Peyer's patch (tissue), 4 donors: ENCODE measurements around the gene WDR18. TPM values are rescaled to one million over a fixed set of nuclear protein-coding genes. Genes with fewer than 3 reads are reported as not detected.

Source experiments
- DNase-seq, 3 donors: peaks; one replicate each; pipeline ENCODE4 v3.0.0-alpha.2; 2017 to 2019
- H3K27ac ChIP-seq, 4 donors: fragments of 200-600 bp; sonication (generic); one replicate each; pipeline ENCODE4 v1.5.1; 2016 to 2019
- H3K27me3 ChIP-seq, 2 donors: fragments of 200-600 bp; sonication (generic); one replicate each; pipeline ENCODE4 v1.5.1; 2019
- H3K36me3 ChIP-seq, 3 donors: fragments of 200-600 bp; sonication (generic); one replicate each; pipeline ENCODE4 v1.5.1; 2016 to 2019
- H3K4me1 ChIP-seq, 4 donors: fragments of 200-600 bp; sonication (generic); one replicate each; pipeline ENCODE4 v1.5.1; 2016 to 2019
- H3K4me3 ChIP-seq, 4 donors: fragments of 200-600 bp; sonication (generic); 1 replicate in 3 of 4; 2 replicates in 1 of 4; pipeline ENCODE4 v1.5.1; 2016 to 2019; ENCODE audit warnings: mild to moderate bottlenecking in 1 of 4
- H3K9me3 ChIP-seq, 4 donors: fragments of 200-600 bp; sonication (generic); one replicate each; pipeline ENCODE4 v1.5.1; 2016 to 2019; ENCODE audit warnings: mild to moderate bottlenecking in 1 of 4
- POLR2A ChIP-seq, 2 donors: fragments of 450-650 bp; IDR thresholded peaks; one replicate each; pipeline ENCODE4 v1.5.1; 2017; ENCODE audit warnings: antibody characterized with exemption in 2 of 2, mild to moderate bottlenecking in 2 of 2, moderate library complexity in 2 of 2
- total RNA-seq, 4 donors: library from RNA; depleted of rRNA; stranded (reverse); fragments of >200 nt; gene quantifications; one replicate each; pipeline ENCODE4 v1.1.0, GENCODE V29; 2016
- TF ChIP-seq, protein P1 (sequence below), 6 experiments: fragments of 450-650 bp in 4 of 6; fragments of 200-600 bp in 2 of 6; sonication (generic) in 1 of 6; IDR thresholded peaks; one replicate each; pipeline ENCODE4 v1.5.1; 2017 to 2019; ENCODE audit warnings: antibody characterized with exemption in 6 of 6, mild to moderate bottlenecking in 3 of 6, moderate library complexity in 1 of 6

Gene WDR18
- total RNA-seq, 4 donors from 2014 or later = 26.4 to 58.8 (median 40.5) TPM

DNA sequence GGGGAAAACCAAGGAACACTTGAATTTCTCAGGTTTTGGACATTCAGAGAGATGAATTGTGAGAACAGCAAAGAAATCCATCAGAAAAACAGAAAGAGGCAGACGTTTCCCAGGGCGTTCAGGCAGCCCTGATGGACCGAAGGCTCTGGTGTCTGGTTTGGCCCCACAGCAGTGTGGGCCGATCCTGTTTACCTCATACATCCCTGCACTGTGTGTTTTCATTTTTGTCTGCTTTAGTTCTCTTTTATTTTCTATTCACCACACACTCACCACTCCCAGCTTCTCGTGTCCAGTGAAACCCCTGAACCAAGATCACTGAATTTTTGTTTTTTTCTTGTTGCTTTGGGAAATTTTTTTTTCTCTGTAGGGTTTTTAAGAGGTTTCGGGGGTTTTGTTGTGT lies 11.9 kb upstream of the WDR18 start:
- no peaks in the 10 kb centered on the region for H3K27me3 ChIP-seq
- no peak for TF ChIP-seq POLR2A (IDR thresholded peaks at IDR 0.05)
- TF ChIP-seq, protein P1, sequence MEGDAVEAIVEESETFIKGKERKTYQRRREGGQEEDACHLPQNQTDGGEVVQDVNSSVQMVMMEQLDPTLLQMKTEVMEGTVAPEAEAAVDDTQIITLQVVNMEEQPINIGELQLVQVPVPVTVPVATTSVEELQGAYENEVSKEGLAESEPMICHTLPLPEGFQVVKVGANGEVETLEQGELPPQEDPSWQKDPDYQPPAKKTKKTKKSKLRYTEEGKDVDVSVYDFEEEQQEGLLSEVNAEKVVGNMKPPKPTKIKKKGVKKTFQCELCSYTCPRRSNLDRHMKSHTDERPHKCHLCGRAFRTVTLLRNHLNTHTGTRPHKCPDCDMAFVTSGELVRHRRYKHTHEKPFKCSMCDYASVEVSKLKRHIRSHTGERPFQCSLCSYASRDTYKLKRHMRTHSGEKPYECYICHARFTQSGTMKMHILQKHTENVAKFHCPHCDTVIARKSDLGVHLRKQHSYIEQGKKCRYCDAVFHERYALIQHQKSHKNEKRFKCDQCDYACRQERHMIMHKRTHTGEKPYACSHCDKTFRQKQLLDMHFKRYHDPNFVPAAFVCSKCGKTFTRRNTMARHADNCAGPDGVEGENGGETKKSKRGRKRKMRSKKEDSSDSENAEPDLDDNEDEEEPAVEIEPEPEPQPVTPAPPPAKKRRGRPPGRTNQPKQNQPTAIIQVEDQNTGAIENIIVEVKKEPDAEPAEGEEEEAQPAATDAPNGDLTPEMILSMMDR (IDR thresholded peaks at IDR 0.05) = no peak
- no peaks in the 10 kb centered on the region for H3K4me1 ChIP-seq
- peaks cover 0 to 10% (median 2%) of the 10 kb centered on the region in 4 donors for H3K9me3 ChIP-seq
- H3K27ac ChIP-seq = no peak overlapping the region
- no peak for DNase-seq
- H3K36me3 ChIP-seq = peaks cover 0 to 38% (median 0%) of the 10 kb centered on the region in 3 donors
- no peak overlapping the region for H3K4me3 ChIP-seq

DNA sequence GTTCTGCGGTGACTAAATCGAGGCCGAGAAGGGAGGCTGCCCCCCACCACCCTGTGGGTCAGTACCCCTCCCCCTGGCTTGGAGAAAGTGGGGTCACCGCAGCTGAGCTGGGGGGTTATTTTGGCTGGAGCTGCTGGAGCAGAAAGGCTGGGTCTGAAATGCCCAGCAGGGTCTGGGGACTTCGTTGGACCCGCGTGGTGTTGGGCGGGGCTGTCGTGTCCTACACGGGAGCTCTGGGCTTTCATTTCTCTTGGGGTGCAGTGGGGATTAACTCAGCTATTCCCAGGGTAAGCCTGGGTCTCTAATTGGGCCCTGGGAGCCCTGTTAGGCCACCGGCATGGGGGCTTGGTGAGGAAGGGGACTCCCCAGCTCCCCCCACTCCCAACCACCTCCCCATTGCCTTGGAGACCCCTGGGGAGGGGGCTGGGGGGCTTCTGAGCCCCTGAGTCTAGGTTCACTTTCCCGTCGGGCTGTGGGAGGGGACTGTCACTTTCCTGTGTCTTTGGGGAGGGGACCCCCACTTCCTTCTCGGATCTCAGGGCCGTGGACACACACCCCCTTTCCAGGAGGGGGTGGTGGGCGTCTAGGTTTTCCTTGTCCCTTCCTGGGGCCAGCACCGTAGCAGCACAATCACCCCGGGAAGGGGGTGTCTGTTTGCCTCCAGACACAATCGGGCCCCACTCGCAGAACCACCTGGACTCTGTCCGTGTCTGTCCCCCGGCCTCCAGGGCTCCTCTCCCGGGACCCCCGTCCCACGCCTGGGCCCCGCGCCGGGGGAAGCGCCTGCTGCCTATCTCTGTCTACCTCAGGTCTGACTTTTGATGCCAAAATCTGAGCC lies 10.2 kb upstream of the WDR18 start:
- peaks cover 0 to 10% (median 2%) of the 10 kb centered on the region in 4 donors for H3K9me3 ChIP-seq
- no peak overlapping the region for H3K27ac ChIP-seq
- TF ChIP-seq, protein P1 (IDR thresholded peaks at IDR 0.05) = no peak
- TF ChIP-seq POLR2A (IDR thresholded peaks at IDR 0.05) = no peak
- H3K36me3 ChIP-seq = peaks cover 0 to 30% (median 0%) of the 10 kb centered on the region in 3 donors
- no peaks in the 10 kb centered on the region for H3K4me1 ChIP-seq
- H3K4me3 ChIP-seq = no peak overlapping the region
- H3K27me3 ChIP-seq = no peaks in the 10 kb centered on the region
- DNase-seq = no peak

DNA sequence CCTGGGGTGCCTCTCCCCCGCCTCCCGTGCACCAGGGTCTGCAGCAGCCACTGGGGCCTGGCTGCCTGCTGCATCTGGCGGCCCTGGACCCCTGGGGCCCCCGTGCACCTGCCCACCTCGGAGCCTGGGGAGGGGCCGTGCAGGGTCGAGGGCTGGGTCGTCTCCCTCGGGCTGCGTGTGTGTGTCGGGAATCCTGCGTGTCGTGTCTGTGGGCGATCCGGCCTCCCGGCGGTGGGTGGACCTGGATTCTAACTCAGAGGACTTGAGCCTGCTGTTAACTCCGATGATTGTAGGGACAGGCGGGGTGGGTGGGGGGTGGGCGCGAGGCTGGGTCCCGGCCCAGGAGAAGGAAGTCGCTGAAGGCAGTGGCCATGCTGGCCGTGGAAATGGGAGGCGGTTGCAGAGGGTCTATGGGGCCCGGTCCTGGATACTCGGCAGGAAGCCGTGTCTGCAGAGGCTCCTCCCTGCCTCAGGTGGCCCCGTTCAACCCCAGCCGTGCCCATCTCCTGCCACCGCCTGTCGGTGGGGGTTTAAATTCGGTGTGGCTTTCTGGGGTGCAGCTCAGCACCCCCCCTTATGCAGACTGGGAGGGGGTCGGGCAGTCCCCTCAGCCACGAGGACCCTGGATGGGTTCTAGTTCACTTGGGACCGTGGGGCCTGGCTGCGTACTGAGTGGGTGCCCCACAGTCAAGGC lies 9.4 kb upstream of the WDR18 start:
- TF ChIP-seq, protein P1 (IDR thresholded peaks at IDR 0.05) = no peak
- no peak for TF ChIP-seq POLR2A (IDR thresholded peaks at IDR 0.05)
- Histone ChIP-seq H3K4me3 (no peak overlapping the region), H3K9me3 (peaks cover 0 to 10% (median 2%) of the 10 kb centered on the region in 4 donors), H3K4me1 (no peaks in the 10 kb centered on the region), H3K27ac (no peak overlapping the region), H3K27me3 (no peaks in the 10 kb centered on the region), H3K36me3 (peaks cover 0 to 23% (median 0%) of the 10 kb centered on the region in 3 donors)
- DNase-seq = no peak

DNA sequence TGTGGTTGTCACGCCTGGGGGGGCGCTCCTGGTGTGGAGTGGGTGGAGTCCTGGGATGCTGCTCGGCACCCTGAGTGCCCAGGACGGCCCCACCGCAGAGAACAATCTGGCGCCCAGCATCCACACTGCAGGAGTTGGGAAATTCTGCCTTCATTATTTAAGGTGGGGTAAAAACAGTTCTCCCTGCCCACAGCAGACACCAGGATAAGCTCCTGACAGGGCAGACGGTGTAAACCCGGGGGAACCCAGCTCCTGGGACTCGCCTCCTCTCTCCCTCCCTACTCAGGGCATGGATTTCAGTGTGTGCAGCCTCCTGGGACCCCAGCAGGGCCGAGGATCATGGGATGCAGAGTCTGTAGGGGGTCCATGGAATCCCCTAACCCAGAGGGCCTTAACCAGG lies 7.7 kb upstream of the WDR18 start:
- no peak overlapping the region for H3K4me3 ChIP-seq
- H3K9me3 ChIP-seq = no peaks in the 10 kb centered on the region
- H3K36me3 ChIP-seq = peaks cover 0 to 5% (median 0%) of the 10 kb centered on the region in 3 donors
- H3K27ac ChIP-seq = no peak overlapping the region
- TF ChIP-seq, protein P1 (IDR thresholded peaks at IDR 0.05) = no peak
- no peak for TF ChIP-seq POLR2A (IDR thresholded peaks at IDR 0.05)
- H3K4me1 ChIP-seq = no peaks in the 10 kb centered on the region
- DNase-seq = no peak
- H3K27me3 ChIP-seq = no peaks in the 10 kb centered on the region

DNA sequence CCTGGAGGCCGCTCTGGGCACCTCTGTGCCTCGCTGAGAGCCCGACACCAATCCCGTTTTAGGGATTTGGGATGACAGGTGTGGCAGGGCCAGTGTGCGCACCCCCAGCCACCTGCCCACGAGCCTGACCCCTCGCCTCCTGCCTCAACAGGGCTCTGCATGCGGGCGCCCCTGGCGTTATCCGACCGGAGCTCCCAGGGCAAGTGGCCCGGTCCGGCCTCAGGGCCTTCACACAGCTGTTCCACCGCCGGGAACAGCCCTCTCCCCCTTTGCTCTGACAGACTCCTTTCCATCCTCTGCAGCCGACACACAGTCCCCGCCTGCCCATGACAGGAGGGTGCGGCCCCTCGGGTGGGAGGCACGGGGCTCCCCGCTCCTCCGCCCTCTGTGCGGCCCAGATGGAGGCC lies 7.1 kb upstream of the WDR18 start:
- Histone ChIP-seq H3K27ac (no peak overlapping the region), H3K9me3 (no peaks in the 10 kb centered on the region), H3K4me1 (no peaks in the 10 kb centered on the region), H3K4me3 (no peak overlapping the region), H3K27me3 (no peaks in the 10 kb centered on the region), H3K36me3 (no peaks in the 10 kb centered on the region)
- TF ChIP-seq, protein P1 (IDR thresholded peaks at IDR 0.05) = no peak
- no peak for TF ChIP-seq POLR2A (IDR thresholded peaks at IDR 0.05)
- no peak for DNase-seq
